RWPE1 (cell line): ENCODE data around the gene APBA3.

Source experiments
- CTCF ChIA-PET: fragments of 350-600 bp; sonication (Branson Sonifier 250); formaldehyde crosslinking; extraction: SDS; loops from one replicate; lab custom pipeline; 2021; lab: Yijun Ruan, JAX
- POLR2A ChIA-PET: fragments of 400-600 bp; formaldehyde crosslinking; extraction: SDS; loops from one replicate; lab custom pipeline; 2020; ENCODE audit warnings: antibody characterized with exemption; ENCODE audit not compliant: low non-redundant PET; lab: Yijun Ruan, JAX
- DNase-seq: peaks from one replicate; pipeline ENCODE4 v3.0.0; 2012; ENCODE audit warnings: low spot score
- H3K27ac ChIP-seq: fragments of 450-650 bp; 2 replicates; pipeline ENCODE4 v1.5.1; 2017
- TF ChIP-seq, protein P1 (sequence below): fragments of 450-650 bp; conservative IDR thresholded peaks from 2 replicates; pipeline ENCODE4 v1.5.1; 2017; ENCODE audit warnings: low read depth, mild to moderate bottlenecking

The APBA3 gene

DNA sequence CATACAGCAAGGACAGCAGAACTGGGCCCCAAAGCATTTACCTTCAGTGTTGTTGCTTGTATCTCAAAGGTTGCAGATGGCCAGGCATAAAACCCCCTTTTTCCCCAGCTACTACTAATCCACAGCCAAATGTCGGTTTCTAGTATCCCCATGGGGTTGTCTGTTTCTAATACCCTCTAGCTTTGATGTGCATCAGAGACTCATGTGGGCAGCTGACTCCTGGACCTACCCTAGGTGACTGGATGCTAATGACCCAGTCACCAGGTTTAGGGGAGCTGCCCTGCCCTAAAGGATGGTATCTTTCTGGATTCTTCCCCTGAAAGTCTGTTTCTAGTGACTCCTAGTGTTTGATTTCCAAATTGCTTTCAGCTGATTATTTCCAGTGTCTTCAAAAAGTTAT, 29.4 kb downstream of the APBA3 start:
- ChIA-PET POLR2A (no interaction called here), CTCF (interaction anchor here (0.6 kb wide), 1 partner anchor 872 kb away, joined by 4 read pairs; no protein-coding TSS in a partner anchor)
- no peak for DNase-seq
- TF ChIP-seq, protein P1, sequence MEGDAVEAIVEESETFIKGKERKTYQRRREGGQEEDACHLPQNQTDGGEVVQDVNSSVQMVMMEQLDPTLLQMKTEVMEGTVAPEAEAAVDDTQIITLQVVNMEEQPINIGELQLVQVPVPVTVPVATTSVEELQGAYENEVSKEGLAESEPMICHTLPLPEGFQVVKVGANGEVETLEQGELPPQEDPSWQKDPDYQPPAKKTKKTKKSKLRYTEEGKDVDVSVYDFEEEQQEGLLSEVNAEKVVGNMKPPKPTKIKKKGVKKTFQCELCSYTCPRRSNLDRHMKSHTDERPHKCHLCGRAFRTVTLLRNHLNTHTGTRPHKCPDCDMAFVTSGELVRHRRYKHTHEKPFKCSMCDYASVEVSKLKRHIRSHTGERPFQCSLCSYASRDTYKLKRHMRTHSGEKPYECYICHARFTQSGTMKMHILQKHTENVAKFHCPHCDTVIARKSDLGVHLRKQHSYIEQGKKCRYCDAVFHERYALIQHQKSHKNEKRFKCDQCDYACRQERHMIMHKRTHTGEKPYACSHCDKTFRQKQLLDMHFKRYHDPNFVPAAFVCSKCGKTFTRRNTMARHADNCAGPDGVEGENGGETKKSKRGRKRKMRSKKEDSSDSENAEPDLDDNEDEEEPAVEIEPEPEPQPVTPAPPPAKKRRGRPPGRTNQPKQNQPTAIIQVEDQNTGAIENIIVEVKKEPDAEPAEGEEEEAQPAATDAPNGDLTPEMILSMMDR = no peak
- no peak overlapping the region for H3K27ac ChIP-seq

- no peak overlapping the region for H3K27ac ChIP-seq
- TF ChIP-seq, protein P1 = no peak
- POLR2A ChIA-PET = interaction anchor here (0.6 kb wide), 1 partner anchor 327 kb away, joined by 4 read pairs; no protein-coding TSS in a partner anchor
- CTCF ChIA-PET = interaction anchor here (0.6 kb wide), 1 partner anchor 13 kb away, joined by 3 read pairs; no protein-coding TSS in a partner anchor
- DNase-seq = no peak
These were observed 31.0 kb downstream of the APBA3 start for GRCh38 chr19:3730457-3730958.

- CTCF ChIA-PET = no interaction called here
- no peak for DNase-seq
These were observed 35.7 kb downstream of the APBA3 start for GRCh38 chr19:3725640-3726310.

GRCh38 chr19:3725121-3725520, 36.4 kb downstream of the APBA3 start:
- ChIA-PET POLR2A (no interaction called here), CTCF (interaction anchor here (0.6 kb wide), 2 partner anchors 124 to 1996 kb away, joined by 3 read pairs; no protein-coding TSS in a partner anchor)
- TF ChIP-seq, protein P1 = no peak
- H3K27ac ChIP-seq = no peak overlapping the region
- no peak for DNase-seq

More at GRCh38 chr19:3725640-3726310, 35.7 kb downstream of the APBA3 start:
- POLR2A ChIA-PET = no interaction called here
- H3K27ac ChIP-seq = no peak overlapping the region
- TF ChIP-seq, protein P1 = no peak

GRCh38 chr19:3723883-3724282, 37.6 kb downstream of the APBA3 start:
- no peak for DNase-seq
- H3K27ac ChIP-seq = no peak overlapping the region
- ChIA-PET CTCF (no interaction called here), POLR2A (no interaction called here)
- TF ChIP-seq, protein P1 = no peak

GRCh38 chr19:3723110-3723488, 38.4 kb downstream of the APBA3 start:
- TF ChIP-seq, protein P1 = no peak
- DNase-seq = no peak
- POLR2A ChIA-PET = no interaction called here
- H3K27ac ChIP-seq = no peak overlapping the region
- CTCF ChIA-PET = no interaction called here
